Pulmonary artery endothelial cell (primary cell): ENCODE measurements around the gene VPS39. TPM values are rescaled to one million over a fixed set of nuclear protein-coding genes. Genes with fewer than 3 reads are reported as not detected.

Source experiments
- DNase-seq: peaks from one replicate; pipeline ENCODE4 v3.0.0-alpha.2; 2011; ENCODE audit warnings: low read depth, low spot score
- total RNA-seq: library from RNA; depleted of rRNA; stranded (reverse); fragments of >200 nt; gene quantifications from 2 replicates; pipeline ENCODE4 v1.2.3, GENCODE V29; 2014

Gene VPS39
- total RNA-seq, 1 donor from 2014 or later, result 32.2 TPM

- no peak for DNase-seq
These were observed 48.6 kb downstream of the VPS39 start for GRCh38 chr15:42159381-42160015.

- no peak for DNase-seq
These were observed 49.2 kb downstream of the VPS39 start for GRCh38 chr15:42158941-42159340.

GRCh38 chr15:42157981-42158765, 49.9 kb downstream of the VPS39 start:
- DNase-seq, result no peak

GRCh38 chr15:42157381-42157780, 50.7 kb downstream of the VPS39 start:
- DNase-seq, result no peak

- no peak for DNase-seq
These were observed 51.7 kb downstream of the VPS39 start, which contains the start of gene PLA2G4F for GRCh38 chr15:42156243-42156922. Gene PLA2G4F, minus strand, starts transcription at chr15:42156636. Its CDS starts 87 bp downstream, at chr15:42156549.

- no peak for DNase-seq
These were observed 52.4 kb downstream of the VPS39 start for GRCh38 chr15:42155546-42156242.

- DNase-seq, result no peak
These were observed 53.1 kb downstream of the VPS39 start for GRCh38 chr15:42154956-42155355.

GRCh38 chr15:42154212-42154941, 53.7 kb downstream of the VPS39 start:
- DNase-seq, result no peak

- DNase-seq, result no peak
These were observed 54.3 kb downstream of the VPS39 start for GRCh38 chr15:42153874-42154211.

- no peak for DNase-seq
These were observed 55.0 kb downstream of the VPS39 start for GRCh38 chr15:42152921-42153698.

- no peak for DNase-seq
These were observed 55.7 kb downstream of the VPS39 start for GRCh38 chr15:42152196-42152920.

- DNase-seq, result no peak
These were observed 56.4 kb downstream of the VPS39 start for GRCh38 chr15:42151736-42152135.

- DNase-seq, result no peak
These were observed 57.0 kb downstream of the VPS39 start for GRCh38 chr15:42151141-42151561.

- no peak for DNase-seq
These were observed 57.7 kb downstream of the VPS39 start for GRCh38 chr15:42150219-42150970.

- DNase-seq, result no peak
These were observed 58.4 kb downstream of the VPS39 start for GRCh38 chr15:42149493-42150218.

- no peak for DNase-seq
These were observed 59.2 kb downstream of the VPS39 start for GRCh38 chr15:42148808-42149492.

GRCh38 chr15:42147431-42147735, 60.7 kb downstream of the VPS39 start:
- no peak for DNase-seq
